Mucosa of stomach (tissue), 1 donor: ENCODE results near the gene ZFP92.

Experiments used
- H3K27me3 ChIP-seq: one replicate; pipeline ENCODE4 v1.7.0; 2013; ENCODE audit warnings: mild to moderate bottlenecking, low read length; ENCODE audit not compliant: control insufficient read depth, insufficient read depth
- H3K36me3 ChIP-seq: one replicate; pipeline ENCODE4 v1.7.0; 2013; ENCODE audit warnings: low read length; ENCODE audit not compliant: control insufficient read depth, insufficient read depth
- H3K4me1 ChIP-seq: one replicate; pipeline ENCODE4 v1.7.0; 2013; ENCODE audit warnings: mild to moderate bottlenecking, low read length; ENCODE audit not compliant: control insufficient read depth, insufficient read depth
- H3K4me3 ChIP-seq: one replicate; pipeline ENCODE4 v1.7.0; 2013; ENCODE audit warnings: low read length
- H3K9ac ChIP-seq: one replicate; pipeline ENCODE4 v1.7.0; 2013; ENCODE audit warnings: mild to moderate bottlenecking, low read length, moderate library complexity
- H3K9me3 ChIP-seq: one replicate; pipeline ENCODE4 v1.7.0; 2013; ENCODE audit warnings: mild to moderate bottlenecking, low read length, moderate library complexity; ENCODE audit not compliant: control insufficient read depth
- donor health status: Pancreatic carcinoma.

Gene ZFP92

DNA sequence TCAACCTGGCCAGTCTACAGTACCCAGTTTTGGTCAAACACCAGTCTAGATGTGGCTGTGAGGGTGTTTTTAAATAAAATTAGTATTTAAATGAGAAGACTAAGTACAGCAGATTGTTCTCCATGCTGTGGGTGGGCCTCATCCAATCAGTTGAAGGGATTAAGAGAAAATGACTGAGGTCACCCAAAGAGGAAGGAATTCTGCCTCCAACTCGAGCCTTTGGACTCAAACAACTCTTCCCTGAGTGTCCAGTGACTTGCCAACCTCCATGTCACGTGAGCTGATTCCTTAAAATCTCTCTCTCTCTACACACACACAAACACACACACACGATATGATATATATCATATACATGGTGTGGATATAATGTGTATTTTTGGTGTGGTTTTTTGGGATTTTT lies 24.6 kb downstream of the ZFP92 start:
- Histone ChIP-seq H3K4me1 (no peaks in the 10 kb centered on the region), H3K9me3 (no peaks in the 10 kb centered on the region), H3K9ac (no peak overlapping the region), H3K36me3 (no peaks in the 10 kb centered on the region), H3K4me3 (no peak overlapping the region), H3K27me3 (no peaks in the 10 kb centered on the region)

GRCh38 chrX:153438532-153438931 lies 27.3 kb downstream of the ZFP92 start:
- no peak overlapping the region for H3K4me3 ChIP-seq
- no peaks in the 10 kb centered on the region for H3K4me1 ChIP-seq
- H3K9ac ChIP-seq: no peak overlapping the region
- H3K27me3 ChIP-seq: no peaks in the 10 kb centered on the region
- no peaks in the 10 kb centered on the region for H3K36me3 ChIP-seq
- H3K9me3 ChIP-seq: no peaks in the 10 kb centered on the region

DNA sequence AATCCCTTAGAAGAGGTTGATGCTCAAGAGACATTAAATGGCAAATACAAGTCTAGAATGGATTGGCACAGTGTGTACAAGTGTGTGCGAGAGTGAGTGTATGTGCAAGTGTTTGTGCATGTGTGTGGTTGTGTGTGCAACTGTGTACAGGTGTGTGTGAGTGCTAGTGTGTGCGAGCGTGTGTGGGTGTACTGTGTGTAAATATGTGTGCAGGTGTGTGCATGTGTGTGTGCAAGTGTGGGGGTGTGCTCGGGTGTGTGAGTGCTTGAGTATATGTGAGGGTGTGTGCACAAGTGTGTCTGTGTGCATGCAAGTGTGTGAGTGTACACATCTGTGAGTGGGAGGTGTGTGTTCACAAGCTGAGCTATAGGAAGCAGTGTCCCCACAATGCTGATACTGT lies 28.7 kb downstream of the ZFP92 start:
- no peak overlapping the region for H3K4me3 ChIP-seq
- H3K9me3 ChIP-seq: no peaks in the 10 kb centered on the region
- no peaks in the 10 kb centered on the region for H3K4me1 ChIP-seq
- no peaks in the 10 kb centered on the region for H3K36me3 ChIP-seq
- no peak overlapping the region for H3K9ac ChIP-seq
- H3K27me3 ChIP-seq: no peaks in the 10 kb centered on the region

DNA sequence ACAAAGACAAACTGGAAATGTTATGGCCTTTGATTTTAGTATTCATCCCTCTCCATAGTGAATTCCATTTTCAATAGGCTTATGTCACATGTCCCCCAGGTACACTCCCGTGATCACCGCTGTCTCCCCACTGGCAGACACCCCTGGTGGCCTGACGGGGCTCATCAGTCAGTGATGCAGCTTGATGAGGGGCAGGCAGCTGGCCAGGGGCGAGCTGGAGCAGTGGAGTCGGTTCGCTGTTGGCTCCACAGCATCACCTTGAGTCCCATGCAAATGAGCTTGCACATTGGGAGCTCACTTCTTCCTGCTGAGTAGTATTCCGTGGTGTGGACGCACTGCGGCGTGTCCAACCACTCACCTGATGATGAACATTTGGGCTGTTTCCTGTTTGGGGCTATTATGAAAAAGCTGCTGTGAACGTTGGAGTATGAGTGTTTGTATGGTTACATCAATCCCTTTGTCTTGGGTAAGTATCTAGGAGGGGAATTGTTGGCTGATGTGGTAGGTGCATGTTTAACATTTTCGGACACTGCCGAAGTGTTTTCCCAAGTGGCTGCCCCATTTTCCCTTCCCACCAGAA lies 29.4 kb downstream of the ZFP92 start:
- no peak overlapping the region for H3K4me3 ChIP-seq
- H3K9ac ChIP-seq: no peak overlapping the region
- H3K36me3 ChIP-seq: no peaks in the 10 kb centered on the region
- no peaks in the 10 kb centered on the region for H3K4me1 ChIP-seq
- H3K9me3 ChIP-seq: no peaks in the 10 kb centered on the region
- no peaks in the 10 kb centered on the region for H3K27me3 ChIP-seq

DNA sequence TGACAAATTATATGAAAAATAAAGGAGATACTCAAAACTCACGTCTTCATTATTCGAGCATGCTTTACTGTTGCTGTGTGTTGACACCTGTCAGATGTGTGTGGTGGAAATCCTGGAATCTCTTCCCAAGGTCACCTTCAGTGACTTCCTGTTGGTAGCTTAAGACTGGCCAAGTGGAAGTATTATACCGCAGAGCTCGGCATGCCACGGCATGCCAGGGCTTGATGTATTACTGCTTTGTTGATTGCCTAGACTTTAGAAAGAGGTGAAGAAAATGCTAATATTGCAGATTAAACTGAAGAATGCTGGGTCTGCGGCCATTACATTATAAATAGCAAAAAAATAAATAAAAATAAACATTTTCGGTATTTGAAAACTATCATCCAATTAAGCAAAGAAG lies 30.0 kb downstream of the ZFP92 start:
- H3K36me3 ChIP-seq: no peaks in the 10 kb centered on the region
- no peak overlapping the region for H3K4me3 ChIP-seq
- no peaks in the 10 kb centered on the region for H3K27me3 ChIP-seq
- H3K9me3 ChIP-seq: no peaks in the 10 kb centered on the region
- no peak overlapping the region for H3K9ac ChIP-seq
- H3K4me1 ChIP-seq: no peaks in the 10 kb centered on the region

DNA sequence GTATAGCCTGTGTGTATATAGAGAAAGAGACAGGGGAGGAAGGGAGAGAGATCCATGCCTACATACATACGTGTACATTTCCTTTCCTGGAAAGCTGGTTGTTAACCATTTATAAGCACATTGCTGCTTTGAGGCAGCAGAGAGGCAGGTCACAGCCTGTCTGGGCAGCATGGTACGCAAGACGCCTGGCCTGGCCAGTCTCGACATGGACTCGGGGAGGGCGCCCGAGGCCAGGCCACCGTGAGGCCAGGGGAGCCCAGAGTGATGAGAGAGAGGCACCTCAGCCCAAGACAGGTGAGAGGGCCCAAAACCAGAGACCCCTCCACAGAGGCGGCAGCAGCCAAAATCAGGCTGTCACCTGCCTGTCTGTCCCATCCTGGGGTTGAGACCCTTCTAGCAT lies 30.7 kb downstream of the ZFP92 start:
- no peaks in the 10 kb centered on the region for H3K4me1 ChIP-seq
- no peaks in the 10 kb centered on the region for H3K9me3 ChIP-seq
- no peak overlapping the region for H3K4me3 ChIP-seq
- no peak overlapping the region for H3K9ac ChIP-seq
- H3K36me3 ChIP-seq: no peaks in the 10 kb centered on the region
- no peaks in the 10 kb centered on the region for H3K27me3 ChIP-seq

DNA sequence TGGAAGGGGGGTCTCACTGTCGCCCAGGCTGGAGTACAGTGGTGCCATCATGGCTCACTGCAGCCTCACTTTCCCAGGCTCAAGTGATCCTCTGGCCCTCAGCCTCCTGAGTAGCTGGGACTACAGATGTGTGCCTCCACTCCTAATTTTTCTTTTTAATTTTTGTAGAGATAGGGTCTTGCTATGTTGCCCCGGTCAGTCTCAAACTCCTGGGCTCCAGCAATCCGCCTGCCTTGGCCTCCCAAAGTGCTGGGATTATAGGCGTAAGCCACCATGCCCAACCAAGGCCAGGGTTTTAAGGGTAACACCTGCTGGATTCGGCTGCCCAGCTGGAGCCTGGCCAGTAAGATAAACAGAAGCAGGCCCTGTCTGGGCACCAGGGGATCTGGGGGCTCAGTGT lies 31.2 kb downstream of the ZFP92 start:
- no peaks in the 10 kb centered on the region for H3K27me3 ChIP-seq

GRCh38 chrX:153443476-153444332 lies 32.4 kb downstream of the ZFP92 start:
- no peaks in the 10 kb centered on the region for H3K9me3 ChIP-seq
- no peaks in the 10 kb centered on the region for H3K27me3 ChIP-seq
- no peaks in the 10 kb centered on the region for H3K36me3 ChIP-seq
- H3K4me1 ChIP-seq: no peaks in the 10 kb centered on the region
- H3K4me3 ChIP-seq: no peak overlapping the region
- H3K9ac ChIP-seq: no peak overlapping the region

More for the DNA sequence above, 31.2 kb downstream of the ZFP92 start:
- Histone ChIP-seq H3K36me3 (no peaks in the 10 kb centered on the region), H3K9me3 (no peaks in the 10 kb centered on the region), H3K4me1 (no peaks in the 10 kb centered on the region), H3K4me3 (no peak overlapping the region), H3K9ac (no peak overlapping the region)

DNA sequence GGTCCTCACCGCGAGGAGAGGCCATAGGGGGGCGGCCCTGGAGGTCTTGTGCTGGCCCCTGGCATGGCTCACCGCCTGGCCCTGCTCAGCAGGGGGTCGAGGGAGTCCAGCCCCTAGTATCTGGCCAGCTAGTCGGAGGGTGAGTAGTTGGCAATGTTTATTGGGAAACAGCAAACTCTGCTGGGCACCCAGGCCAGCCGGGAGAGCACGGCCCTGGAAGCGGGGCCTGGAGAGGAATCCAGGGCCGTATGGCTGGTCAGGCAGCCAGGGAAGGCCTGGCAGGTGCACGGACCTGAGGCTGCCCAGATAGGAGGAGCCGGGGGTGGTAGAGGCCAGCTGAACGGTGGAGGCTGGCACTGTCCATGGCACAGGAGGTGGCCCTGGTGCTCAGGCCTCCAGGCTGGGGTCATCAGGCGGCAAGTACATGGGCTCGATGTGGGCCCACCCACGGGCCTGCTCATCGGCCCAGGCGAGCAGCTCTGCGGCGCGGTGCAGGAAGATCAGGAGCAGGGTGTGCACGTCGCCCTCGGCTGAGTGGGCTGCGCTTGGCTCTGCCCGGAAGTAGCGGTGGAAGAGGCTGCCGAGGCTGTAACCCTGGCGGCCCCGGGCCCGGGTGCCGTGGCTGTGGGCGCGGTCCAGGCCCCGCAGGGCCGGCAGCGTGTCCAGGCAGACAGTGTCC lies 33.2 kb downstream of the ZFP92 start:
- Histone ChIP-seq H3K27me3 (no peaks in the 10 kb centered on the region), H3K4me3 (no peak overlapping the region), H3K4me1 (no peaks in the 10 kb centered on the region), H3K9ac (no peak overlapping the region), H3K36me3 (no peaks in the 10 kb centered on the region), H3K9me3 (no peaks in the 10 kb centered on the region)

DNA sequence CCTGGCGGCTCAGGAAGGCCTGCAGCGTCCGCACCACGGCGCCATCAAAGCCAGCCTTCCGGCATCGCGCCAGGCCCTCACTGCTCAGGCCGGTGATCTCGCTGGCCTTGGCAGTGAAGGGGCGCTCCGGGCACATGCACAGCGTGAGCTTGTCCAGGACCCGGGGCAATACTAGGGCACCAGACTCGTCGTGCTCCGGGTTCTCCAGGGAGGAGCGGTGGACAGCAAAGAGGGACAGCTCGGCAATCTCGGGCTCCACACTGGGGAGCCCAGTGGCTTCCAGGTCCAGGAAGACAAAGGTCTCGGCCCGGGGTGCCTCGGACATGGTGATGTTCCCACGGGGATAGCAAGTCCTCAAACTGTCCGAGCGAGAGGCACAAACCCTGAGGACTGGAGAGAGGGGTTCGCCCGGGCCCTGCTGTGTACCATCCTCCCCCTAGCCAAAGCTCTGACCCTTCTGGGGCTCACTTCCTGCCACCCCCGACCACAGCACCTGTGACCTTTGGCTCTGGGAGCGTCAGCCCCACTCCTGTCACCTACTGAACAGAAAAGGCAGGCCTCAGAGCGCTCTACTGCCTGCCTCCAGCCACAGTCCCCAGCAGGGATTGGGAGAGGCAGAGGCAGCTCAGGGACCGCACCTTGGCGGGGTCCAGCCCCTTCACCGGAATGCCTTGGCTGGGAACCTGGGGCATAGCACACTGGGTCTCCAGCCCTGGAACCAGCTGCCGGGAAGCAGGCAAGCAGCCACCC lies 34.0 kb downstream of the ZFP92 start:
- Histone ChIP-seq H3K27me3 (no peaks in the 10 kb centered on the region), H3K36me3 (no peaks in the 10 kb centered on the region), H3K4me1 (no peaks in the 10 kb centered on the region)

GRCh38 chrX:153445856-153446635 lies 34.8 kb downstream of the ZFP92 start, which contains the start of gene TREX2:
TREX2 (minus strand) TSS chrX:153446056; CDS start chrX:153445430, 626 bp downstream.
- Histone ChIP-seq H3K27me3 (no peaks in the 10 kb centered on the region), H3K36me3 (no peaks in the 10 kb centered on the region), H3K9me3 (no peaks in the 10 kb centered on the region), H3K4me3 (no peak within 1 kb of the TSS), H3K9ac (no peak within 1 kb of the TSS), H3K4me1 (no peaks in the 10 kb centered on the region)

More for the DNA sequence above, 34.0 kb downstream of the ZFP92 start:
- no peaks in the 10 kb centered on the region for H3K9me3 ChIP-seq
- H3K4me3 ChIP-seq: no peak overlapping the region
- no peak overlapping the region for H3K9ac ChIP-seq
